ENCODE measurements around the gene CA11.
"Not testable (repeated sequence)": the region's sequence is repeated elsewhere in the genome, so short reads cannot be mapped to it uniquely, and the experiment has no call there.

CA11 gene

GRCh38 chr19:48670699-48671445, 24.9 kb upstream of the CA11 start:
- in situ Hi-C loops (cut with MboI; ENCODE audit: low sequenced_read_pairs): no loop called here

DNA sequence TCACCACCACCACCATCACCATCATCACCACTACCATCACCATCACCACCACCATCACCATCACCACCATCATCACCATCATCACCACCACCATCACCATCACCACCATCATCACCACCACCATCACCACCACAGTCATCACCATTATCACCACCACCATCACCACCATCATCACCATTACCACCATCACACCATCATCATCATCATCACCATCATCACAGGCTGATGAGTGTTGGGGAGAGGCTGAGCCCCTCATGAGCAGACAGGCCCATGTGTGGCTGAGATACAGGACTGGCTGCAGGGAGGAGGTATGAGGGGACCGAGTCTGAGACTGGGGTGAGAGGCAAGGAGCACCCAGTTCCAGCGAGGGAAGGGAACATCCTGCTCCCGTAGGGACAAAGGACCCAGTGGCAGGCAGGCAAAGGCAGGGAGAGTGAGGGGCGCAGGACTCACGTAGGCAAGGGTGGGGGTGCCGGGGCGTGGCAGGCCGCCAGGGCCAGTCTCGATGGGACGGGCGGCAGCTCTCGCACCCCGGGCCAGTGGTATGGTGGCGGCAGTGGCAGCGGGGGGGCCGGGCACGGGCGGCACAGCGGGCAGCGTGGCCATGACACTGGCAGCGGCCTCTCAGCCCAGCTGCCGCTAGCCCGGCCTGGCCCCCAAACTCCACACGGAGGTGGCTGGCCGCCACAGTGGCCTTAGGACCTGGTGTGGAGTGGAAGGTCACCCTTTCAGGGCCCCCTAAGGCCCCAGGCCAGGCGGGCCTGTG, 24.1 kb upstream of the CA11 start:
- in situ Hi-C loops (cut with MboI; ENCODE audit: low sequenced_read_pairs): no loop called here

GRCh38 chr19:48668761-48669160, 22.8 kb upstream of the CA11 start:
- in situ Hi-C loops (cut with MboI; ENCODE audit: low sequenced_read_pairs): no loop called here

DNA sequence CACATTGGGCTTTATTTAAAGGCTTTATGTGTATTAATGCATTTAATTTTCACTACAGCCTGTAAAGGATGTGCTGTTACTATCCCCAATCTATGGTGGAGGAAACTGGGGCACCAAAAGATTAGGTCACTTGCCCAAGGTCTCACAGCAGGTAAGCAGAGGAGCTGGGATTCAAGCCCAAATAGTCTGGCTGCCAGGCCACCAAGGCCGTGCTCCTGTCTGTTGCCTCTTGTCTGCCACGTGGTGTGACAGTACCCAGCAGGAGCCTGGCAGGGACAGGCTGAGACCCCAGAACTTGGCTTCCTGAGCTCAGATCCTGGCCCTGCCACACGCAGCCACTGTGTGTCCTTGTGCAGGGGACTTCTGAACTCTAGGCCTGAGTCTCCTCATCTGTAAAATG, 22.3 kb upstream of the CA11 start:
- in situ Hi-C loops (cut with MboI; ENCODE audit: low sequenced_read_pairs): no loop called here

DNA sequence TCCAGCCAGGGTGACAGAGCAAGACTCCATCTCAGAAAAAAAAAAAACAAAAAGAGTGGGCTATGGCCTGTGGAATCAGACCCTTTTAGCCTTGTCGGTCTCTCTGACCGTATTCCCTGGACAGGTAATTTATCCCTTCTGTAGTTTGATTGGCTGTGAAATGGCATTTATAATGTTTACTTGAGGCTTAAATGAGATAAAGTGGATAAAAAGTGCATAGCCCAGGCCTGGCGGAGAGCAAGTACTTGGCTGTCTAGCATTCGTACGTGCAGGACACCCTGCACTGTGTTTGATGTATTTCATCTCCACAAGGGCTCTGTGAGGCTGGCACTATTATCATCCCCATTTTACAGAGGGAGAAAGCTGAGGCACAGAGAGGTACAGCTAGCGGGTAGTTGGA, 19.8 kb upstream of the CA11 start:
- in situ Hi-C loops (cut with MboI; ENCODE audit: low sequenced_read_pairs): no loop called here

- in situ Hi-C loops (cut with MboI; ENCODE audit: low sequenced_read_pairs): no loop called here
Observed at GRCh38 chr19:48664476-48664875, 18.5 kb upstream of the CA11 start.

- in situ Hi-C loops (cut with MboI; ENCODE audit: low sequenced_read_pairs): no loop called here
Observed at GRCh38 chr19:48663667-48664066, 17.7 kb upstream of the CA11 start.

DNA sequence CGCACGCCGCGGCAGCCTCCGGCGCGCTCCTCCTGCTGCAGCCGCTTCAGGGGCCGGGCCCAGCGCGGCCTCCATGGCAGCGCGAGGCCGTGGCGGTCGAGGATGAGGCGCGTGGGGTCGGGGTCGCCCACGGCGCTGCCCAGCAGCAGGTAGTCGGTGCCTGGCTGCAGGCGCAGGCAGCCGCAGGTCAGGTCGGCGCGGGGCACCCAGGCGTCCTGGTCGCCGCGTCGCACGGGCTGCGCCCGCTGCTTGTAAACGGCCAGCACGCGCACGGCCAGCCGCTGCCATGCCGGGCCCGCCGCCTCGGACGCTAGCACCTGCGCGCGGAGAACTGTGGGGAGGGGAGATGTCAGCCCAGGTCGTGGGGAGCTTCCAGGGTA, 15.7 kb upstream of the CA11 start:
- in situ Hi-C loops (cut with MboI; ENCODE audit: low sequenced_read_pairs): no loop called here

DNA sequence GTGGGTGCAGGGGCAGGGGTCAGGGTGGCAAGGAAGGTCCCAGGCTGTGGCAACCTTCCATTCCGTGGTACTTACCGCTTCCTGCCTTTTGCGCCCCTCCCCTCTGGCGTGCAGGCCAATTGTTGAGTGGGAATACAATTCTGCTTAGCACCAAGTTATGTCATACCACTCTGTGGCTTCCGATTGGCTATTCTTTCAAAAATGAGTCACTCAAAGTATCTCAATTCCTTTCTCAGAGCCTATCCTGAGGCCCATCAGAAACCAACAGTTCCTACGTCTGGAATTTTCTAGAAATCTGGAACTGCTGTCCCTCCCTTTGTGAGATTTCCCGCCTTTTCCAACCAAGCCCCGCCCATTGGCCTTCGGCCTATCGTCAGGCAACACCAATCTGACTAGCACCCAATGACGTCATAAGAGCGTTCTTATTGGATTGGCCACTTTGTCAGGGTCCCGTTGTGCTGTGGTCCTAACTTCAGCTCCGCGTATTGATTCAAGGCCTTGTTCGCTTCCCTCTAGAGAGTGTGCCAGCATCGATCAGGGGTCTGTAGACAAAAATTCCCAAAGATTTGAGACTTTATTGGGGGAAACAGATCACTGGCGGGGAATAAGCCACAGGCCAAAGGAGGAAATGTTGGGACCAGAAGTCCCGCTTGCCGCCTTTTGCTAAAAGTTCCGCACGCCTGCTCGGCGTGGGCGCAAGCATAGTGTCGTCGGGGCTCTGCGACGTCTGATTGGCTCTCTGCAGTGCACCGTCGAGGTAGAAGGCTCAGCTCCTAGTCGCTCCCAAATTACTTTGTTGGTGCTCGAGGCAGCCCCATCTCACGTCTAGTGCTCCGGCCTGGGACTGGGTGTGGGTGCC, 15.1 kb upstream of the CA11 start:
- in situ Hi-C loops (cut with MboI; ENCODE audit: low sequenced_read_pairs): no loop called here

DNA sequence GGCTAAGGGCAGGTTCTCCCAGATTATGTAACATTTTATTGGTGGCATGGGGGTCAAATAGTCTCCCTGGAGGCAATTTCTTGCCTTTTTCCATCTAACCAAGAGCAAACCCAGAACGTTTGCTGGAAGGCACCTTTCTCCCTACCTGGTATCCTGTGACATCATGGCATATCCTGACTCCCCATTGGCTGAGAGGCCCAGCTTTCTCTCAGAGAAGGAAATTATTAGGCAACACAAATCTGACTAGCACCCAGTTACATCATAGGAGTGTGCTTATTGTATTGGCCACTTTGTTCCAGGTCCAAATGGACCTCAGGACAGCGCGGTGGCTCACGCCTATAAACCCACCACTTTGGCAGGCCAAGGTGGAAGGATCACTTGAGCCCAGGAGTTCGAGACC, 13.8 kb upstream of the CA11 start:
- in situ Hi-C loops (cut with MboI; ENCODE audit: low sequenced_read_pairs): no loop called here

DNA sequence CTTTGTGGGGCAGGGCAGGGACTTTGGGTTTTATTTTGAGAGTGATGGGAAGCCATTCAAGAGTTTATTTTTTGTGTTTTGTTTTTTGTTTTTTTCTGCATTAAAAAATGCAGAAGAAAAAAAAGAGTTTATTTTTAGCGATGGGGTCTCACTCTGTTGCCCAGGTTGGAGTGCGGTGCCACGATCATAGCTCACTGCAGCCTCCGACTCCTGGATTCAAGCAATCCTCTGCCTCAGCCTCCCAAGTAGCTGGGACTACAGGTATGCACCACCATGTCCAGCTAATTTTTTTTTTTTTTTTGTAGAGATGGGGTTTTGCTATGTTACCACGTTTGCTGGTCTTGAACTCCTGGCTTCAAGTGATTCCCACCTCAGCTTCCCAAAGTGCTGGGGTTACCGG, 12.5 kb upstream of the CA11 start:
- in situ Hi-C loops (cut with MboI; ENCODE audit: low sequenced_read_pairs): no loop called here

DNA sequence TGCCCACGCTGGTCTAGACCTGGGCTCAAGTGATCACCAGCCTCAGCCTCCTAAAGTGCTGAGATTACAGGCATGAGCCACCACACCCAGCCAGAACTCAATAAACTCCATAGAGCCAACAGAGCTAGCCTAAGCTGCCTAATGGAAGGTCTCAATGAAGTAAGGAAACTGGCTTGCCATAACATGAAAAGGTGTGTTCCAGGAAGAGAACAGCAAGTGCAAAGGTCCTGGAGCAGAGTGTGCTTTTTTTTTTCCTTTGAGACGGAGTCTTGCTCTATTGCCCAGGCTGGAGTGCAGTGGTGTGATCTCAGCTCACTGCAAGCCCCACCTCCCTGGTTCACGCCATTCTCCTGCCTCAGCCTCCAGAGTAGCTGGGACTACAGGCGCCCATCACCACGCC, 11.8 kb upstream of the CA11 start:
- in situ Hi-C loops (cut with MboI; ENCODE audit: low sequenced_read_pairs): not testable (repeated sequence)

- in situ Hi-C loops (cut with MboI; ENCODE audit: low sequenced_read_pairs): no loop called here
Observed at GRCh38 chr19:48656840-48657474, 11.0 kb upstream of the CA11 start.

DNA sequence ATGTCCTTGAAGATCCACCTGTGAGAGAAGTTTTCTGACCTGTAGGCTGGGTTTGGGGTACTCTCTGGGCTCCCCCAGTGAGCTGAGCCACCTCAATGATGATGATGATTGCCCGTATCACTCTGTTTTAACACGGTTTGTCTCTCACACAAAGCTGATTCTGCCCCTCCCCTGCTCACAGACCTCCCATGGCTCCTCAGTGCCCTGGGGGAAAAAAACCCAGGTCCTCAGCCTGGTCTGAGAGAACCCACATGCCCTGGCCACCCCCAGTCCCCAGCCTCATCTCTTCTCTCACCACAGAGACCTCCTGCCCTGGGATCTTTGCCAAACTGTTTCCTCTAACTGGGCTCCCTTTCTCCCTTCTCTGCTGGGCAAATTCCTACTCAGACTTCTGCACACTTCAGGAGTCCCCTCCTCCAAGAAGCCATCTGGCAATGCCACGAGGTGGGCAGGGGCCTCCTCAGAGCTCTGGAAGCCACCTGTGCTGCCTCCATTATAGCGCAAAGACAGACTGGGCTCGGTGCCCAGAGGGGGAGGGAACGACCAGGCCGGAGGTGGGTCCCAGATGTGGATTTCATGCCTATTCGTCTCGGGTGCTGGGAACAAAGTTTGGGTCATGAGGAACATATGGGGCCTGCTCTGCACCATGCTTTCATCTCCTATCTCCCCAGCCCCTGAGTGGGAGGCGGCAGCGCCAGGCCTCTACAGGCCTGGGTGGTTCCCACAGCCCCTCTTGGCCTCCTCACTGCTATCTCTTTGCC, 8.5 kb upstream of the CA11 start:
- in situ Hi-C loops (cut with MboI; ENCODE audit: low sequenced_read_pairs): no loop called here

- in situ Hi-C loops (cut with MboI; ENCODE audit: low sequenced_read_pairs): no loop called here
Observed at GRCh38 chr19:48651683-48652048, 5.7 kb upstream of the CA11 start.

DNA sequence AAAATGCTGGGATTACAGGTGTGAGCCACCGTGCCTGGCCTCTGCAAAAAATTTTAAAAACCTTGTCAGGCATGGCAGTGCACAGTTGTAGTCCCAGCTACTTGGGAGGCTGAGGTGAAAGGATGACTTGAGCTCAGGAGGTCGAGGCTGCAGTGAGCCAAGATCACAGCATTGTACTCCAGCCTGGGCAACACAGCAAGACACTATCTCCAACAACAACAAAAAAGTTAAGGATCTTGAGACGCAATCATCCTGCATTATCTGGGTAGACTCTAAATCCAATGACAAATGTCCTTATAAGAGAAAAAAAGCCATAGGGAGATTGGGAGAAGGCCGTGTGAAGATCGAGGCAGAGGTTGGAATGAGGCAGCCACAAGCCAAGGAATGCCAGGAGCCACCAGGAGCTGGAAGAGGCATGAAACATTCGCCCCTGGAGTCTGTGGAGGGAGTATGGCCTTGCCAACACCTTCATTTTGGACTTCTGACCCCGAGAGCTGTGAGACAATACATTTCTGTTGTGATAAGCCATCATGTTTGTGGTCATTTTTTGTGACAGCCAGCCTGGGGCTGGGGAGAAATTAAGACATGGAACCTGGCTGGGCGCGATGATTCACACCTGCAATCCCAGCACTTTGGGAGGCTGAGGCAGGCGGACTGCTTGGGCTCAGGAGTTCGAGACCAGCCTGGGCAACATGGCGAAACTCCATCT, 5.1 kb upstream of the CA11 start:
- in situ Hi-C loops (cut with MboI; ENCODE audit: low sequenced_read_pairs): no loop called here

- in situ Hi-C loops (cut with MboI; ENCODE audit: low sequenced_read_pairs): loop anchor here (25.0 kb wide), 1 partner anchor 314 kb away; the partner anchor contains the start of genes BAX and FTL
Observed at GRCh38 chr19:48648134-48648533, 2.1 kb upstream of the CA11 start.

- in situ Hi-C loops (cut with MboI; ENCODE audit: low sequenced_read_pairs): loop anchor here (25.0 kb wide), 1 partner anchor 316 kb away; the partner anchor contains the start of genes BAX and FTL
Observed at GRCh38 chr19:48646722-48647216, 782 bp upstream of the CA11 start.

- in situ Hi-C loops (cut with MboI; ENCODE audit: low sequenced_read_pairs): loop anchor here (25.0 kb wide), 1 partner anchor 317 kb away; the partner anchor contains the start of genes BAX and FTL
Observed at GRCh38 chr19:48645620-48646000, 377 bp downstream of the CA11 start.
